ENCODE data around the gene ZNF584.

DNA sequence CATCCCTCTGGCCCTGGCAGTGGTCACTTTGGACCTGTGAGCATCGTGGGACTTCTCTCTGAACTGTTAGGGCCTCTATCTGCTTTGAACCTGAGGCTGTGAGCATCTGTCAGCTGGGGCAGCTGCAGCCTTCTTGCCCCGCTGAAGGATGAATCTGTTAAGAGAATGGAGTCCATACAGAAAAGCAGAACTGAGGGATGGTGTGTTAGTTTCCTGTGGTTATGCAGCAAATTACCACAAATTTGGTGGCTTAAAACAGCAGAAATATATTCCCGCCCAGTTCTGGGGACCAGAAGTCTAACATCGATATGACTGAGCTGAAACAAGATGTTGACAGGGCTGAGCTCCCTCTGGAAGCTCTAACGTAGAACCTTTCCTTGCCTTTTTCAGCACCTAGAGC, 44.3 kb upstream of the ZNF584 start:
- TF ChIP-seq POLR2AphosphoS5 (IDR thresholded peaks at IDR 0.05) = no peak
- TF ChIP-seq, protein P1, sequence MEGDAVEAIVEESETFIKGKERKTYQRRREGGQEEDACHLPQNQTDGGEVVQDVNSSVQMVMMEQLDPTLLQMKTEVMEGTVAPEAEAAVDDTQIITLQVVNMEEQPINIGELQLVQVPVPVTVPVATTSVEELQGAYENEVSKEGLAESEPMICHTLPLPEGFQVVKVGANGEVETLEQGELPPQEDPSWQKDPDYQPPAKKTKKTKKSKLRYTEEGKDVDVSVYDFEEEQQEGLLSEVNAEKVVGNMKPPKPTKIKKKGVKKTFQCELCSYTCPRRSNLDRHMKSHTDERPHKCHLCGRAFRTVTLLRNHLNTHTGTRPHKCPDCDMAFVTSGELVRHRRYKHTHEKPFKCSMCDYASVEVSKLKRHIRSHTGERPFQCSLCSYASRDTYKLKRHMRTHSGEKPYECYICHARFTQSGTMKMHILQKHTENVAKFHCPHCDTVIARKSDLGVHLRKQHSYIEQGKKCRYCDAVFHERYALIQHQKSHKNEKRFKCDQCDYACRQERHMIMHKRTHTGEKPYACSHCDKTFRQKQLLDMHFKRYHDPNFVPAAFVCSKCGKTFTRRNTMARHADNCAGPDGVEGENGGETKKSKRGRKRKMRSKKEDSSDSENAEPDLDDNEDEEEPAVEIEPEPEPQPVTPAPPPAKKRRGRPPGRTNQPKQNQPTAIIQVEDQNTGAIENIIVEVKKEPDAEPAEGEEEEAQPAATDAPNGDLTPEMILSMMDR (IDR thresholded peaks at IDR 0.05; ENCODE audit: poor library complexity, severe bottlenecking) = no peak
- TF ChIP-seq TAF1 (IDR thresholded peaks at IDR 0.05; ENCODE audit: low read depth) = no peak

Measured in neural cell (in vitro differentiated cells).